H1 (cell line): ENCODE results near the gene FBN1. TPM values are rescaled to one million over a fixed set of nuclear protein-coding genes. Genes with fewer than 3 reads are reported as not detected.

Source experiments
- CTCF ChIA-PET: fragments of 300-600 bp; sonication (Branson Sonifier 250); formaldehyde crosslinking; loops from one replicate; lab custom pipeline; 2021; ENCODE audit not compliant: partially characterized antibody; lab: Charles Lee
- POLR2A ChIA-PET: fragments of 300-600 bp; sonication (Branson Sonifier 250); formaldehyde crosslinking; loops from one replicate; lab custom pipeline; 2021; ENCODE audit warnings: inconsistent platforms; ENCODE audit not compliant: partially characterized antibody; lab: Charles Lee
- DNase-seq, 2 experiments: peaks; one replicate each; pipeline versions ENCODE4 v3.0.0 to v3.0.0-alpha.2; 2010 to 2022; ENCODE audit warnings: low spot score in 2 of 2, low read depth in 1 of 2, mixed read lengths in 1 of 2
- FAIRE-seq: peaks from 2 replicates; lab custom pipeline; 2011; peaks lifted over from hg19 to GRCh38; lab: Jason Lieb, UNC
- H2AFZ ChIP-seq: 2 replicates; pipeline ENCODE4 v1.8.1; 2012; ENCODE audit warnings: low read length, inconsistent platforms
- H2AK5ac ChIP-seq: 2 replicates; pipeline ENCODE4 v1.6.1; 2013; ENCODE audit warnings: low read depth, low read length
- H2BK120ac ChIP-seq: replicated peaks from 2 replicates; pipeline ENCODE3; 2013; ENCODE audit warnings: low read depth, low read length, inconsistent platforms
- H2BK12ac ChIP-seq: 2 replicates; pipeline ENCODE4 v1.6.1; 2013; ENCODE audit warnings: low read depth, low read length
- H2BK15ac ChIP-seq: 2 replicates; pipeline ENCODE4 v1.6.1; 2013; ENCODE audit warnings: low read length
- H2BK20ac ChIP-seq: 2 replicates; pipeline ENCODE4 v1.6.1; 2013; ENCODE audit warnings: low read length
- H2BK5ac ChIP-seq: 2 replicates; pipeline ENCODE4 v1.6.1; 2013; ENCODE audit warnings: low read depth, low read length
- H3K14ac ChIP-seq: 2 replicates; pipeline ENCODE4 v1.6.1; 2013; ENCODE audit warnings: inconsistent platforms; ENCODE audit not compliant: insufficient read length
- H3K18ac ChIP-seq: 2 replicates; pipeline ENCODE4 v1.6.1; 2013; ENCODE audit warnings: low read length; ENCODE audit errors: extremely low read depth
- H3K23ac ChIP-seq: 2 replicates; pipeline ENCODE4 v1.6.1; 2013; ENCODE audit warnings: inconsistent platforms; ENCODE audit not compliant: insufficient read length
- H3K23me2 ChIP-seq: 2 replicates; pipeline ENCODE4 v1.6.1; 2013; ENCODE audit warnings: low read depth, low read length
- H3K27ac ChIP-seq: 2 replicates; pipeline ENCODE4 v1.6.1; 2011; ENCODE audit warnings: low read depth, low read length, inconsistent platforms
- H3K27me3 ChIP-seq, 4 experiments: replicated peaks in 1 of 4; 1 replicate in 1 of 4; 2 replicates in 3 of 4; pipeline versions ENCODE4 v1.6.1 to v1.8.1; 2011 to 2013; ENCODE audit warnings: low read length in 3 of 4, mild to moderate bottlenecking in 3 of 4, inconsistent platforms in 2 of 4, mixed read lengths in 2 of 4, moderate library complexity in 1 of 4; ENCODE audit not compliant: control insufficient read depth in 3 of 4, insufficient read depth in 3 of 4; ENCODE audit errors: extremely low read depth in 1 of 4
- H3K36me3 ChIP-seq, 4 experiments: 2 replicates each; pipeline versions ENCODE4 v1.6.1 to v1.8.1; 2011 to 2013; ENCODE audit warnings: mild to moderate bottlenecking in 4 of 4, low read length in 3 of 4, moderate library complexity in 2 of 4, control low read depth in 1 of 4, inconsistent platforms in 1 of 4; ENCODE audit not compliant: insufficient read depth in 4 of 4, control insufficient read depth in 2 of 4
- H3K4ac ChIP-seq: replicated peaks from 2 replicates; pipeline ENCODE3; 2013; ENCODE audit warnings: low read length, low read depth, mixed read lengths, inconsistent platforms; ENCODE audit not compliant: insufficient read length
- H3K4me1 ChIP-seq, 4 experiments: replicated peaks in 1 of 4; 1 replicate in 1 of 4; 2 replicates in 3 of 4; pipeline versions ENCODE4 v1.6.1 to v1.8.1; 2011 to 2013; ENCODE audit warnings: low read length in 3 of 4, inconsistent platforms in 2 of 4, mixed read lengths in 1 of 4; ENCODE audit not compliant: insufficient read depth in 4 of 4, control insufficient read depth in 3 of 4
- H3K4me2 ChIP-seq, 2 experiments: 2 replicates each; pipeline versions ENCODE4 v1.6.1 to v1.8.1; 2011 to 2013; ENCODE audit warnings: low read depth in 2 of 2, low read length in 2 of 2, control low read depth in 1 of 2, inconsistent platforms in 1 of 2, mild to moderate bottlenecking in 1 of 2; ENCODE audit not compliant: insufficient read depth in 1 of 2
- H3K4me3 ChIP-seq, 4 experiments: fragments of 200-600, 300-600 bp in 1 of 4; sonication (generic), shearing (Covaris generic), sonication (Bioruptor Twin) in 1 of 4; 2 replicates each; pipeline versions ENCODE4 v1.5.1 to v1.8.1; 2011 to 2016; ENCODE audit warnings: low read length in 4 of 4, low read depth in 3 of 4, control low read depth in 2 of 4, inconsistent platforms in 2 of 4, mild to moderate bottlenecking in 2 of 4, mixed read lengths in 1 of 4, moderate library complexity in 1 of 4; ENCODE audit not compliant: insufficient read depth in 2 of 4; ENCODE audit errors: extremely low read depth in 1 of 4
- H3K56ac ChIP-seq: replicated peaks from 2 replicates; pipeline ENCODE3; 2013; ENCODE audit warnings: low read depth, mild to moderate bottlenecking, mixed read lengths, low read length, inconsistent platforms; ENCODE audit not compliant: insufficient read length
- H3K79me1 ChIP-seq: 2 replicates; pipeline ENCODE4 v1.6.1; 2013; ENCODE audit warnings: low read depth, low read length, control low read depth
- H3K79me2 ChIP-seq, 2 experiments: 2 replicates each; pipeline versions ENCODE4 v1.6.1 to v1.8.1; 2012 to 2013; ENCODE audit warnings: low read length in 2 of 2, mild to moderate bottlenecking in 2 of 2, inconsistent platforms in 1 of 2; ENCODE audit not compliant: insufficient read depth in 2 of 2, control insufficient read depth in 1 of 2
- H3K9ac ChIP-seq, 4 experiments: replicated peaks in 1 of 4; 1 replicate in 1 of 4; 2 replicates in 3 of 4; pipeline versions ENCODE4 v1.6.1 to v1.8.1; 2011 to 2013; ENCODE audit warnings: low read depth in 3 of 4, low read length in 3 of 4, control low read depth in 2 of 4, mild to moderate bottlenecking in 2 of 4, moderate library complexity in 2 of 4, inconsistent platforms in 1 of 4; ENCODE audit errors: extremely low read depth in 1 of 4
- H3K9me3 ChIP-seq, 2 experiments: 2 replicates each; pipeline versions ENCODE4 v1.6.1 to v1.8.1; 2012 to 2013; ENCODE audit warnings: mild to moderate bottlenecking in 2 of 2, moderate library complexity in 2 of 2, control low read depth in 1 of 2, inconsistent platforms in 1 of 2, low read depth in 1 of 2, low read length in 1 of 2, mixed read lengths in 1 of 2; ENCODE audit not compliant: insufficient read depth in 2 of 2
- H4K20me1 ChIP-seq, 2 experiments: replicated peaks in 1 of 2; 2 replicates each; pipeline versions ENCODE3 to v1.8.1; 2011 to 2013; ENCODE audit warnings: inconsistent platforms in 2 of 2, low read length in 2 of 2, mild to moderate bottlenecking in 1 of 2; ENCODE audit not compliant: insufficient read depth in 2 of 2, control insufficient read depth in 1 of 2
- H4K5ac ChIP-seq: 2 replicates; pipeline ENCODE4 v1.6.1; 2013; ENCODE audit warnings: low read length, low read depth, mixed read lengths, inconsistent platforms; ENCODE audit not compliant: insufficient read length
- H4K8ac ChIP-seq: 2 replicates; pipeline ENCODE4 v1.8.0; 2013; ENCODE audit warnings: mild to moderate bottlenecking, moderate library complexity, low read length, inconsistent platforms; ENCODE audit not compliant: insufficient read depth; ENCODE audit errors: extremely low read depth
- H4K91ac ChIP-seq: replicated peaks from 2 replicates; pipeline ENCODE3; 2013; ENCODE audit warnings: low read length, mixed read lengths, inconsistent platforms; ENCODE audit not compliant: insufficient read length
- CEBPB ChIP-seq: IDR thresholded peaks from 2 replicates; pipeline ENCODE4 v1.6.1; 2012; ENCODE audit warnings: low read depth, low read length
- CHD1 ChIP-seq: IDR thresholded peaks from 2 replicates; pipeline ENCODE4 v1.6.1; 2012; ENCODE audit warnings: low read depth, low read length, improper control_type of control experiment
- CTCF ChIP-seq, 3 experiments: IDR thresholded peaks; 1 replicate in 2 of 3; 2 replicates in 1 of 3; pipeline versions ENCODE4 v1.5.1 to v1.6.1; 2011; ENCODE audit warnings: low read length in 3 of 3, mild to moderate bottlenecking in 3 of 3, inconsistent platforms in 2 of 3, low read depth in 1 of 3, moderate library complexity in 1 of 3; ENCODE audit not compliant: insufficient read depth in 1 of 3; ENCODE audit errors: control extremely low read depth in 1 of 3
- EGR1 ChIP-seq: IDR thresholded peaks from 2 replicates; pipeline ENCODE4 v1.6.1; 2011; ENCODE audit warnings: low read depth, low read length, borderline replicate concordance
- GABPA ChIP-seq: IDR thresholded peaks from 2 replicates; pipeline ENCODE4 v1.6.1; 2011; ENCODE audit warnings: mild to moderate bottlenecking, low read length, moderate library complexity, borderline replicate concordance; ENCODE audit not compliant: insufficient read depth
- HDAC6 ChIP-seq: IDR thresholded peaks from one replicate; pipeline ENCODE4 v1.7.1; 2012; ENCODE audit warnings: low read depth, mild to moderate bottlenecking, inconsistent platforms, low read length, moderate library complexity
- NANOG ChIP-seq: IDR thresholded peaks from 2 replicates; pipeline ENCODE4 v1.6.1; 2011; ENCODE audit warnings: low read length, low read depth, mild to moderate bottlenecking, inconsistent platforms; ENCODE audit not compliant: insufficient read depth, poor library complexity, severe bottlenecking
- PHF8 ChIP-seq: fragments of 200-600 bp; sonication (generic); conservative IDR thresholded peaks from 2 replicates; pipeline ENCODE4 v1.7.1; 2012; ENCODE audit warnings: low read depth, mild to moderate bottlenecking, inconsistent platforms, low read length, moderate library complexity
- WGBS, 2 experiments: shearing (Covaris generic) in 1 of 2; methylation state at CpG; one replicate each; pipeline versions ENCODE4 v1.1.6 to v1.1.7; 2013 to 2015; ENCODE audit warnings: low lambda C conversion rate in 2 of 2, mixed read lengths in 2 of 2, inconsistent platforms in 1 of 2, low coverage in 1 of 2, missing lambda C conversion rate in 1 of 2; ENCODE audit not compliant: insufficient replicate concordance in 2 of 2, insufficient coverage in 1 of 2, insufficient read length in 1 of 2; ENCODE audit errors: extremely low coverage in 1 of 2, missing lambda C conversion rate in 1 of 2; 5-methylcytosine and 5-hydroxymethylcytosine counted together
- polyA plus RNA-seq, 7 experiments: library from polyadenylated mRNA; depleted of rRNA in 3 of 7; stranded (reverse) in 5 of 7; unstranded in 2 of 7; fragments of >200 nt in 5 of 7; fragments of 200-250 nt in 2 of 7; gene quantifications; 1 replicate in 5 of 7; 2 replicates in 1 of 7; 4 replicates in 1 of 7; pipeline versions ENCODE4 v1.2.1 to v1.2.3, GENCODE V29; 2011 to 2013; ENCODE audit warnings: missing spikeins in 2 of 7, mixed read lengths in 2 of 7
- total RNA-seq: library from RNA; stranded (reverse); fragmentation: NEBNext Ultra II Directional; extraction: Animal tissue kit (Norgen Biotek cat#: 25700); gene quantifications from 2 replicates; pipeline ENCODE4 v1.2.1, GENCODE V29; 2021

Gene FBN1
- total and polyA plus RNA-seq, 2 of the 8 experiments (the other 6 are each of a cell fraction or from before 2014, with no cell fraction given), result 3.0 to 4.0 TPM

GRCh38 chr15:48520376-48521155, 124.9 kb downstream of the FBN1 start:
- Histone ChIP-seq H3K4me2 (no peak overlapping the region), H4K20me1 (no peaks in the 10 kb centered on the region), H2AK5ac (no peak overlapping the region), H3K14ac (no peak overlapping the region), H2BK5ac (no peak overlapping the region), H3K18ac (no peak overlapping the region), H3K4ac (no peak overlapping the region), H2AFZ (no peak overlapping the region), H3K23me2 (no peaks in the 10 kb centered on the region), H3K36me3 (no peaks in the 10 kb centered on the region), H4K8ac (no peak overlapping the region), H3K27ac (no peak overlapping the region), H4K5ac (no peak overlapping the region), H3K9me3 (no peaks in the 10 kb centered on the region), H2BK20ac (no peak overlapping the region), H3K4me1 (no peaks in the 10 kb centered on the region), H2BK12ac (no peak overlapping the region), H2BK120ac (no peak overlapping the region), H3K23ac (no peak overlapping the region), H2BK15ac (no peak overlapping the region), H4K91ac (no peak overlapping the region), H3K79me1 (no peaks in the 10 kb centered on the region), H3K56ac (no peak overlapping the region), H3K27me3 (no peaks in the 10 kb centered on the region), H3K4me3 (no peak overlapping the region), H3K9ac (no peak overlapping the region), H3K79me2 (no peaks in the 10 kb centered on the region)
- CTCF ChIA-PET, result interaction anchor here (0.6 to 4.4 kb wide), 20 partner anchors 9 to 878 kb away, joined by 3 to 36 read pairs (median 4); no protein-coding TSS in a partner anchor
- POLR2A ChIA-PET, result no interaction called here
- FAIRE-seq (no peak), DNase-seq (peak; percentile 54 to 74)
- WGBS, 2 experiments, result 76% methylated on average over 15 of the region's 15 CpGs; no CpG with 5 or more reads in 1 of the 2 experiments
- TF ChIP-seq CTCF (IDR thresholded peaks at IDR 0.05; ENCODE audit: control extremely low read depth in 1 of 3, insufficient read depth in 1 of 3, low read depth in 1 of 3, low read length in 3 of 3) (peak; percentile 78 to 83 (median 82)), HDAC6 (no peak), NANOG (no peak), EGR1 (no peak), CEBPB (no peak), GABPA (no peak), PHF8 (no peak), CHD1 (no peak)
